NCI-H69 (cell line): Measurements from ENCODE around the gene PLPP3.

Experiments
- DNase-seq: peaks from one replicate; lab custom pipeline; 2025; lab: John Stamatoyannopoulos, UW

The PLPP3 gene

DNA sequence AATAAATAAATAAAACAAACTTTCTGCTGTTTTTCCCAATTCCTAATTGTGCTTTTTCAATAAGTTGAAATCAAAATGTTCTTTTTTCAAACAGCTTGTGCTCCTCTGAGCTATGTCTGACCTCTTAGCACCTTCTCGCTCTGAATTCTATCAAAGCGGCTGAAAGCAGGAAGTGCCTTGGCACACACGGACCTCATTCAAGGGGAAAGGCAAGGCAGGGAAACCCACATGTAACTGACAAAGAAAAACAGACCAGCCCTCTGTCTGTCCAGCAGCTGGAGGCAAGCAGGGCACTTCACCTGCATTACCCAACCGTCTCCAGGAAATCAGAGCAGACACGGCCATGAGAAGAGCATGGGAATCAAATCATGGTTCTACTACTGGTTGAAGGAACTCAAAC, 56.7 kb downstream of the PLPP3 start:
- DNase-seq: no peak

DNA sequence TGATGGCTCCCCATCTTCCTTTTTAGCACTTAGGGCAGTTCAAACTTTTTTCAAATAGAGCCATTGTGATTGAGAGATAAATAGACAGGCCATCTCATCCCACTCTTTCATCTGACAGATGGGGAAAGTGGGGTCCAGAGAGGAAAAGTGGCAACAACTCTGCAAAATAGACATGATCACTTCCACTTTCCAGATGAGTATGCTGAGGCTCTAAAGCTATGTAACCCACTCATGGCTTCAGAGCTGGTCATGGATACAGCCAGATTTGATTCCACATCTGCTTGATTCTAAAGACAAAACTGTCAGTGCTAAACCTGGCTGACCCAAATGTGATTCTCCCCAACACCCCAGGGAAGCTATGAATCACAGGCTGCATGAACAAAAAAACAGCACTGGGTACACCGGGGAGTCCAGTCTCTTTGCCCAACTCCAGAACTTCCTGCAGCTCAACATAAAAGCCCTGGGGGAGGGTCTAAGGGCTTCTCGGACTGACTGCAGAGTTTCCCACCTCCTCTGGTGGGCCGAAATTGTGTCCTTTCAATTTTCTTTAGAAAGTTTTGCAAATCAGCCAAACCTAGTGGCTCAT, 59.3 kb downstream of the PLPP3 start:
- DNase-seq: peak; percentile 19

DNA sequence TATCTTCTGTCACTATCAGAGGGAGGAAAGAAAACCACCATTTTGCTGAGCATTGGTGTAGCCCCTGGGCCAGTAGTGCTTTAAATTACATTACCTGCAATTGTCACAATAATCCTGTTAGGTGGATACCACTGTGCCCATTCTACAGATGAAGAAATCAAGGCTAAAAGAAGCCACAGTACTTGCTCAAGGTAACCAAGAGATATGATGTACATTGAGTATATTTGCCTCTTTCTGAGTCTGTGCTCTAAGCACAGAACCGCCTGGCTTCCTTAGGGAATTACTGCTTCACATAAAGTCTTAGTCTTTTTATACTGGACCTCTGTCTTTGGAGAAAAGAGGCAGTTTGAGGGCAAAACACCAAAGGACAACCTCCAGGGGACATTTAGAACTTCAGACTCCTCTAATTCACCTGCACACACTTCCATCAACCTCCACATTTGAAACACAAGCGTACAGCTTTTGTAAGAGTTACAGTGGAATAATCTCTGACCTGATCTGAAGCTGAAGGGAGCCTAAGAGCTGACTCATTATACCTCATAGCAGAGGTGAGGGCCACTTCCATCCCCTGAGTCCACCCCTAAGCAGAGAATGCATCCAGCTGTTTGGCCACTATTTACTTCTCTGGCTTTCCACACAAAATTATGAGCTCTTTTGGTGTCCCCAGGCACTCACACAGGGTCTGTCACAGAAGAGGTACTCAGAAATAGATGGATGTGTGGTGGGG, 61.8 kb downstream of the PLPP3 start:
- no peak for DNase-seq

DNA sequence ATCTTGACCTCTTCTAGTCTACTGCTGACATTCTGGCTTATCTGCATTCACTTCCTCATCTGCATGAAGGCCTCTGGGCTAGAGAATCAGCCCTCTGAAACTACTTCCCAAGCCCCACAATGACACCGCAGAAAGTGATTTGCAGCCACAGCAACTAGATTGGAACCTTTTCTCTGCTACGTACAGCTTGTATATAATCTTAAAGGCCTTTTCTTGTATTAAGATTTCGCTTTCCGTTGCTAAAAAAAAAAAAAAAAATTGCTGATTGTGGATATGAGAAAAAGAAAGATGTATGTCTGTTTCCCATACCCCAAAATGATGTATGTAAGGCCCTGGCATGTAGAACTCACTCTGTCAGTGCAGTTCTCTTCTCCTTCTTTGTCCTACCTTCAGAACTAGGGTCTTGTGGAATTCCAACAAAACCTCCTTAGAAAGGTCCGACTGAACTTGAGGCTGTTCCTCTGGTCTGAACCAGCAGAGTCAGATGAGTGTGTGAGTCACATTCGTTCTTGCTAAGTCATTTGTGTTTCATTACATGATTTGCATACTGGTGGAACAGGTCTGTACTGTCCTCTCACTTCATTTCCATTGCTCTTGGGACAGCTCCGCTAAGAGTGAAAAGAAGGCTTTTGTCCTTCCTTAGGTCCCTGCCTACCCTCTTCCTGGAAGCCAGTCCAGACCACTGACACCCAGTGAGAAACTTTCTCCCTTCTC, 62.7 kb downstream of the PLPP3 start:
- DNase-seq: no peak

DNA sequence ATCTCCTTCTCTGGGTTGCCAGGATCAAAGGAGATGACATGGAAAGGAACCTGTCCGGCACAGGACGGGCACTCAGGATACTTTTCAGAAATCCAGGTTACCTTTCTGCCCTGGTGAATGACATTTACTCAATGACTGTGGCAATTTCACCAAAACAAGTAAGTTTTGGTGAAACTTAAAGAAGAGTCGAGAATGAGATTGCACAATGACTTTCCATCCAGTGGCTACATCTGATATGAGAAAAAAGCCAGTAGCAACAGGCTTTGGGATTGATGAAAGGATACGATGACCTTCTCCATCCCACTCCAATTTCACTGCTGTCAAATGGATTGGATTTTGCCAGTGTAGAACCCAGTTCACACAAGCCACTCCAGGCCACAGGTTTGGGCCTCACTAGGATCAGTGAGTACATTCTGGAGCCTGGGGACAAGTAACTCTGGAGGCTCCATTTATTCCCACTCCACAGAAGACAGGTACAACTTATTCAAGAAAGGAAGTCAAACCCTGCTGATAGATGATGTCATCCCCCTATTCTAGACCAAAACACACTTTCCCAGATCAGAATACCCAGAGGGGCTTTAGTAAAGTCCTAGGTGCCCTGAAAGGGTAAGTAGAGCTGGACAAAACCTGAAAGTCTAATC, 63.3 kb downstream of the PLPP3 start:
- no peak for DNase-seq

DNA sequence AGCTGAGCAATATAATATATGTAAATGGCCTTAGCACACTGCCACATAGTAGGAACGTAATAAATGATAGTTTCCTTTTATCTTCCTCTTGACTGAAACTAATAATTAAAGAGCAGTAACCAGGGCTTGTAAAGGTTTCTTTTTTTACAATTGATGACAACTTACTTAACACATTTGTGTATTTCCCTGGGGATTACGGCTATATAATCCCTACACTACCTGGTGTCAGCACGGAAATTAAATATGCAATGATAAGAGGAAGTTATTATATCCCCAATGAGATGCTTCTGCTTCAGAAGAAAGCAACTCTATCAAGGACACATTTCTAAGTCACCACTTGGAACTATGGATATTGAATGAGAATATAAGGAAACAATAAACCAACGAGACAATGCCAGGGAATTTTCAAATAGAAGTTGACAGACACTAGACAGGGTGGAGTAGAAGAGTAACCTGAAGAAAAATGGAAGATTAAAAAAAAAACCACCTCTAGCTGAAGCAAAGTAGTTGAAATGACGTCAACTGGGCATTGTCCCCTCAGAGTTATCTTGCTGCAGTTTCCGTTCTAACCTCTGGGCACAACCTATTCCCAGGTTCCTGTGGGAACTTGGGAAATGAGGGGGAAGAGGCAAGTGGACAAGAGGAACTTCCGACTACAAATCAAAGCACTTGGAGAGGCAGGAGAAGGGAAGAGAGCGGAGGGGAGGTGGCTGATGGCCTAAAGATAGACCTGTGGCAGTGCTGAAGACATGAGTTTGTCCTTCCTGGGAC, 66.5 kb downstream of the PLPP3 start:
- no peak for DNase-seq

DNA sequence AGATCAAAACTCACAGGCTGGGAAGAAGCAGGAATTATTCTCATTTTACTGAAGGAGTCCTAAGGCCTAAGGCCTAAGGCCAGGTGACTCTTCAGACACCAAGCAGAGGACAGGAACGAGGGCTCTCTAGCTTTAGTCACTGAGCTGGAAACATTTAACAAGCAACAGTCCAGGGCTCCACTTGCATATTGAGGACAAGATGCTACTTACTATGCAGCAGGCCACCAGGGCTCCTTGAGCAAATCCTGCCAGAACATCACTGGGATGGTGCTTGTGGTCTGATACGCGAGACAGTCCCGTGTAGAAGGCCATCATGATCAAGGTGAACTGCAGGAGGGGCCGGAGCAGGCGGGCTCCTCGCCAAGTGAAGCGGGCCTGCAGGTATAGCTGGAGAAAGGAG, 67.6 kb downstream of the PLPP3 start:
- DNase-seq: no peak

DNA sequence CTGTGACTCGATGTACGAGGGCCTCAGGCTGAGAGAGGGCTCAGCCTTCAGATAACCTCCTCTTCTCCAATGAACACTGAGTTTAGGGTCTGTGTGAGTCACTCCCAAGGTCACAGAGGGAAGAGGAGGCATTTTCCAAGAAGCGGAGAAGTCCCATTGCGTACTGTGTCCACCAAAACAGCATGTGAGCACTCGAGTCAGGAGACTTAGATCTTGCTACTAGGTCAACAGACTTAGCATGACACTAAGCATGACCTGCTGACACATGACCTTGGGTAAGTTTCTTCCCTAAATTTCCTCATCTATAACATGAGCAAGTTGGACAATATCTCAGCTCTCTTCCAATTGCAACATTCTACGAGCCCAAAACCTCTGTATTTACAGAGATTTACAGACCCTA, 68.0 kb downstream of the PLPP3 start:
- no peak for DNase-seq

DNA sequence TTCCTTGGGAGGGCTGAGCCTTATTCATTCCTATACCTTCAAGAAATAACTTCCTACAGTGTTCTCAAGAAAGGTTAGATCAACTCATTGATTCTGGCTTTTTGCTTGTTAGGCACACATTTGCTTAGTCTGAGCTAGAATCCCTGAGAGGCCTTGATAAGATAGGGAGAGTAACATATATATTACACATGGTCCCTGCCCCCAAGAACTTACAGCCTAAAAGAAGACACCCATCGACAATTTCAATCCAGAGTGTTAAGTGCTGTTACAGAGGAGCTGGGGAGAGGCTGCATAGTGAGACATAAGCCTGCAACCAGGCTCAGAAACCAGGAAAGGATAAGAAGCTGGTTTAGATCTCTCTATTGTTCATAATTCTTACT, 68.7 kb downstream of the PLPP3 start:
- DNase-seq: no peak

DNA sequence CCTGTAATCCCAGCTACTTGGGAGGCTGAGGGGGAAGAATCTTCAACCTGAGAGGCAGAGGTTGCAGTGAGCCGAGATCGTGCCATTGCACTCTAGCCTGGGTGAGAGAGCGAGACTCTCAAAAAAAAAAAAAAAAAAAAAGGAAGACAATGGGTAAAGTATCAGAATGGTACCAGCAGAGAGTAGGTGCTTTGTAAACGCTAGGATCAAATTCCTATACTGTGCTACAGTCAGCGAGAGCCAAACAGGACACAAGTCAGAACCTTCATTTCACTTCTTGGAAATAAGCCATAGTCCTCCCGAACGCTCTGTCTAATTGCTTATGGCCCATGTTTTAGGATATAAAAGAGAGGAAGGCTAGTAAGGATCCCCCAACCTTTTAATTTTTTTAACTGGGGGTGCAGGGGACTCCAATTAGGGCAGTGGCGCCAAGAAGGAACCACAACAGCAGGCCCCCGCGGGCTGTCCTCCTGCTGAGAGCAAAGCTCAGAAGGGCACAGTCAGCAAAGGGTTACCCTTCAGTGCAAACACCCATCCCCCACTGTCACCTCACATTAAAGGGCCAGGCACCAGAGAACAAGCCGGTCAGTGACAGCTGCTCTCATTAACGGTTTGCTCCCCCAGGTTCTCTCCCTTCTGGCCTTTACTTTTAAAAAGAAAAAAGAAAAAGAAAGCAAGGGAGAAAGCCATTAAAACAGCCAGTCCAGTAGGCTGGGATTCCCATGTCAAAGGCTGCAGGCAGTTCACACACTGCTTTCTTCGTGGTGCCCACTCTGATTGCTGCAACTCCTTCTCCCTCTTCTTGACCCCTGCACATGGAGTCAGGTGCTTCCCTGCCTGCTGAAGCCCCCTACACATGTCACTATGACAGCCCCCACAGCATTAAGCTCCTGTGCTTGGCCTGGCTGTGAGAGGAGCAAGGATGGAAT, 69.4 kb downstream of the PLPP3 start:
- peak; percentile 34 for DNase-seq

DNA sequence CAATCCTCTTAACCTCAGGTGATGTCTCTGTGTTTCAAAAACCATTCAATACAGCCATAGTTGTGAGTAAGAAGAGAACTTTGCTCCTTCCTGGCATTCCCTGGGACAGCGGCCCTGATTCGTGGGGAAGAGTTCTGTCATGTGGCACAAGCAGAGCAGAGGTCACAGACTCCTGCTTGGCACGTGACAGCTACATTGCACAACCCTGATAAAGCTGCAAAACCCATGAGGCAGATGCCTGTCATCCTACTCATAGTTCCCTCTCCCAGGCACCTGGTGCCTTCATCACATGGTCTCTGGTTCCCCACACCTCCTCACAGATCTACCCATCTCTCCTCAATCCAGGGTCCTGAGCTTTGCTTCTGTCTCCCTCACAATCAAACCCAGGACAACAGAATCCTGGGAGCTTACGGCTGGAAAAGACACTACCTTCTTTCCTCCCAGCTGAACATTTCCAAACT, 70.8 kb downstream of the PLPP3 start:
- no peak for DNase-seq

DNA sequence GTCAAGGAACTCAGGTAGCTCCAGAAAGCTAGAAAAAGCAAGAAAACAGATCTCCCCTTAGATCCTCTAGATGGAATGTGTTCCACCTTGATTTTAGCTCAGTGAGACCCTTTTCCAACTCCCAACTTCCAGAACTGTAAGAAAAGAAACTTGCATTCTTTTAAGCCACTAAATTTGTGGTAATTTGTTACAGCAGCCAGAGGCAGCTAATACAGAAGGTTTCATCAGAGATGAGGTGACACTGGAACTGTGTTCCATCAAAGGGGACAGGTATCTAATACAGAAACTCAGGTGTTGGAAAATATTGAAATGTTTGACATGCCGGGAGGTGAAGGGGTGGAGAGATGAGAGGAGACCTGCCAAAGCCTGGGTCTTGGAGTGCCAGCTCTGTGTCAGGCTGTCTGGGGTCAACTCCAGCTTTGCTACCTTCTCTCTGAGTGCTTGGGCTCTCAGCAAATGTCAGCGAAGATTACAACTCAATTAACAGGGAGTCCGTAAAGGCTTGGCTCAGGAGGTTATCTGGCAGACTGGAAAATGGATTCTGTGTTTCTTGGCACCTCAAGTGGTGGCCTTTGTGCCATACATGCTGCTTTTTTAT, 71.3 kb downstream of the PLPP3 start:
- DNase-seq: no peak

DNA sequence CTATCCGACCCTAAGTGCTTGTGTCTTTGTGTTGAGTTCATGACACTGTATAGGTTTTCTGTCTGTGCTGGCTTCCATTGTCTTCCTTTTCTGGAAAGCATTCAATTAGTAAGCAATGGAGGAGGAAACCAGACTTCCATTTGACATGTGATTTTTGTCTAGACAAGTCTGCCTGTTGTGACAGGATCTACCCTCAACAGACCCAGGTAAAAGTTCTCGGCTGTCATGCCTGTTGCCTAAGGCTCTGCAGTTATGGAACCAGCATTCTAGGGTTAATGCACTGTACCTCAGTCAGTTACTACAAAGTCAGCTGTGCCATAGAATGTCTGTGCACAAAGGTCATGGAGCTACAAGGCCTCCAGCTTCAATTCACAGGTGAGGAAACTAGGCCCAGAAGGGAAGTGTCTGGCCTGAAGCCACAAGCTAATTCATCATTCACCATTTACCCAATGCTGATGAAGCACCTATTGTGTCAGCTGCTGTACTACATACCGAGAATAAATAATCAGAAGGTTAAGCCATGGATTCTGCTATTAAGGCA, 72.3 kb downstream of the PLPP3 start:
- DNase-seq: peak; percentile 84

DNA sequence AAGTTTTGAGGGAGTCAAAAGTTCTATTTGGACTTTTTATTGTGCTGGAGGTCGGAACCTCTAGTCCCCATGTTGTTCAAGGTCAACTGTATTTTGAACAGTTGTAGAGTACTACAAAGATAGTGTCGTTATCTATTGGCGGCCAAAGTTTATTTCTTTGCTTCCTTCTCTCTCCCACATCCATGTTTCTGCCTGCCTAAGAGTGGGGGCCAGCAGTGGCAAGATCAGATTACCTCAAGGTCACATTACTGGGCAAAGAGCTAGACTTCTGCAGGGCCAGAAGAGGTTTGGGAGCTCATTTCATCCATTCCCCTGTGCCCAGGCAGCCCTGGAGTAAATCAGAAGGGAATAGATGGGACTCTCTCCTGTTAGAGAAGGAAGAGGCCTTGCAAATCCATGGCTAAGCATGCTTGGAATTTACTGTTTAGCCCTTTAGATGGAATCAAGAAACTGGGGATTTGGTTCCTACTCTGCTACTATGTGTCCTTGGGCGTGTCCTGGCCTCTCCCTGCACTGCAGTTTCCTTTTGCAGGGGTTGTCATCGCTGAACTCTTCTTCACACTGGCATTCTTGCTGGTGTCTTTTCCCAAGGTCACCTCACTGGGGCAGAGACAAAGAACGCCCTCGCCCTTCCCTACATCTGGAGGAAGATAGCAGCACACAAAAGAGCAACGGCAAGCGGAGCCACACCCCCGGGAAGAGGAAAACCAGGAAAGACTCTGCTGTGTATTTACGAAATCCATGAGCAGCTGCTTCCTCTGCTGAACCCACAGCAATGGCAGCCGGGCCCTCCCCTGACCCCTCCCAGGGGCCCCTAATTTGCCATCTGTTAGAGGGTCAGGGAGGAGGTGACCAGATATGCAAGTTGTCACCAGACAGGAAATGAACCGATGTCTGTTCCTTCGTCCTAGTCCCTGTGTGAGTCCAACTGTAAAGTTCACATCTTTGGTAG, 73.3 kb downstream of the PLPP3 start:
- DNase-seq: peak; percentile 90

DNA sequence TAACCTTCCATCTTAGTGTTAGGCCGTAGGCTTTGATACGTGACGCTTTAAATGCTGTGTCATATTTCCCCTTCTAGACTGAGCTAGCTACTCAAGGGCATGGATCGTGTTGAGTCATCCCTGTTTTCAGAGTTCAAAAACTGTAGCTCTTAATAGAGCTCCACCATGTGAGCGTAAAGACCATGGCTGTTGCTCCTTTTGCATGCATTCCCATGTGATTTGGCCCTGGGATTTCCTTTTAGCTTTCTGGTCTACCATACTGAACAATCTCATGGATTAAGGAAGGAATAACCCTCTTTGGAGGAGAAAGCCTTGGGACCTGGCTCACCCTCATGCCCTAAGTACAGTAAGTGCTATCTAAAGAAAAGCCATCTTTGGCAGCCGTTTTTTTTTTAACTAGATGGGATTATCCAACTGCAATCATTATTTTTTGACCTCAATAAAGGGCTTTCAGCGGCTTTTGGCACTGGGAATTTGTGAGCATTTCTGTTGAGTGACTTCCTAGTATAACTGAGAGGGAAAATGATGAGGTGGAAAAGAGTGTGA, 76.6 kb downstream of the PLPP3 start:
- no peak for DNase-seq

DNA sequence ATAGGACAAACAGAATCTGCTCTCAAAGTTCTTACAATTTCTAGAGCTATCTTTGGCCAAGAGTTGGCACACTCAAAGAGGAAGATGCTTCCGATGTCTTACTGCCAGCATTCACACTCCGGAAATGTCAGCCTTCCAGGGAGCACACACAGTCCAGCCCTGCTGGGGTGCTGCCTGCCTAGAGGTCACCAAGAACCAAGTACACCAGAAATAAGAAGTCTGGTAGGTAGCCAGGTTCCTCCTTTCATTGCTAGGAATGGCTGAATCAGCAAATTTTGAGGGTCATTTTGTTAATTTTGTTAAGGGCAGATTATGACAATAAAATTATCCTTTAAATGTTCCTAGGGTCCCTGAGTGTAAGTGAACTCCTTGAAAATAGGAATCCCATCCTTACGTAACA, 77.5 kb downstream of the PLPP3 start:
- DNase-seq: no peak

DNA sequence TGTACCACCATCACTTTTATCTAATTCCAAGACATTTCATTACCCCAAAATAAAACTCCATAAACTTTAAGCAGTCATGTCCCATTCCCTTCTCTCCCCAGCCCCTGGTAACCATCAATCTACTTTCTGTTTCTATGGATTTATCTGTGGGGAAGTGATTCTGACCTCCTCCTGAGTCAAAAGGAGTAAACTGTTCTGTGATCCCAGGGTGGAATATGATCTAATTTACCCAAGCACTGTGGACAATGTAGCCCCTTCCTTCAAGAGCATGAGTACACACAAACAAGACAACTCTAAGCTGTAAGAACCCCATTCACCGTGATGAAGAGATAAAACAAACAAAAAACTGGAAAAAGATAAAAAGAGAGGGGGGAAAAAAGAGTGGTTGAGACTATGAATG, 77.9 kb downstream of the PLPP3 start:
- no peak for DNase-seq

DNA sequence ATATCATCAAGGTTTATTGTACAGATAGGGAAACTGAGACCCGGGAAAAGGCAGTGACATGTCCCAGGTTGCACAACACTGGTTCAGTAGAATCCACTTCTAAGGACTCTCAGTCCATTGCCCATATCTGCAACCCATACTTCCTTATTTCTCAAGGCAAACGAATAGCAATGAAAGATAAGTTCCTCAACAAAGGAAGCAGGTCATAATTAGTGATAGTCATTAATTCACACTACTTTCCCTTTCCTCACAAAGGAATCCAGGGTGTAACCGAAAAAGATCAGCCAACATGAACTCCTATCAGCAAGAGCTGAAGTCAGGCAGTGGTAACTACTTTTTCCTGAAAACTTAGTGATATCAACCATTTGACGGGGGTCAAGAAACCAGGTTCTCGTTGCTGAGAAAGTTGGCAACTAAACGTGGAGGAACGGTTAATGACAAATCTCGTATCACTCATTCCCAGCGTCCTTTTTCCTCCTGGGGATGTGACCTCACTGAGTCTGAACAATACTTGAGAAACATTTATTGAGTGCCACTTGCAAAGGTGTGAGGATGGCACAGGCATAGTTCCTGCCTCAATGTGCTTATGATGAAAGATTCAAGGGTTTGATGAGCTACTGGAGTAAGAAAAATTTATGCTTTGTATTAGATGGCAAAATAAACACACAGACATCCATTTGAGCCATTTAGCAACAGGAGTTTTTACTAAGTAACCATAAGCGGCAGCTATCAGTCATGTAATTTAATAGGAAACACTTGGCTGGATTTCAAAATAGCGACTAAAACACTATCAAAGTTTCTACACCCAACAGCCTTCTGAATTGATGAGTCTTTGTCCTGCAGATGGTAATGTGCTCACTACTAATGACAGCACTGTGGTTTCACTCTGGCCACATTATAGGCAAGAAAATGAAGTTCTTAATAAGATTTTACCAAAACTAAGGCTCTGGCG, 82.3 kb downstream of the PLPP3 start:
- DNase-seq: no peak
